ENCODE measurements around the gene GPR61.
A peak's percentile ranks its signal among the peaks of the same experiment; 100 is the strongest.

Gene GPR61

GRCh38 chr1:109539676-109540075, at the start of gene GPR61:
Gene GPR61 (plus strand): TSS chr1:109539872. CDS start chr1:109543023, 3,151 bp downstream.
- no peak for DNase-seq

DNA sequence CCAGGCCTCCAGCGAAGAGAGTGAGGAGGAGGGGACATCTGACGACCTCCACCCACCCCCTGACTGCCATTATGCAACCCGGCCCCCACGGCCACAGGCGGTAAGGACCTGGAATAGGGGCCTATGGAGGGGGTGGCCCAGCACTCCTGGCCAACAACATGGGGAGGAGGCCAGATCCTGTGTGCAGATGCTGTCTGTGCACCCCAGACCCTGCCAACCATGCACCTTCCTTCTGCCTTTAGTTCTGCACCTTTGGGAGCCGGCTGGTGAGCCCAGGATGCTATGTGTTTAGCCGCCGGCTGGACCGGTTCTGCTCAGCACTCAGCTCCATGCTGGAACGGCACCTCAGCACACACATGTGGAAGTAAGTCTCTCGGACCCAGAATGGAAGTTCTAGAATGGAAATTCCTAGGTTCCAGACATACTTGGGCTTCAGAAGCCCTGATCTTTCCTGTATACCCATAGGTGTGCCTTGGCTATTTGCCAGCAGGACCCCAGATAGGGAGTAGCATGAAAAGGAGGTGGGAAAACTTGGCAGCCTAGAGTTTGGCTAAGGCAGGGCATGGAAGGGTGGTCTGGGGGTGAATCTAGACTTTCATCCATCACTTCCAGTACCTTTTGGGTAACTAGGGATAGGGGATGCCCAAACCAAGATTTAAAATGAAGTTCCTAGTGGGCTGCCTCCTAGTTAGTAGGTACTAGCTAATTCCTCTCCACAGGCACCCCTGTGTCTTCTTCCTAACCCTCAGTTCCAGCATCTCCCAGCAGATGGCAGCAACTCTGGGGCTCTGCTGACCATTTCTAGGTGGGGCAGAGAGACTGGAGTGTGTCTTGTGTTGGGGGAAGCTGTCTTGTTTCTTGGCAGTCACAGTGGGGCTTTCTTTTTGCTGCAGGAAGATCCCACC, 49.4 kb upstream of the GPR61 start:
- peak; percentile 41 for DNase-seq

DNA sequence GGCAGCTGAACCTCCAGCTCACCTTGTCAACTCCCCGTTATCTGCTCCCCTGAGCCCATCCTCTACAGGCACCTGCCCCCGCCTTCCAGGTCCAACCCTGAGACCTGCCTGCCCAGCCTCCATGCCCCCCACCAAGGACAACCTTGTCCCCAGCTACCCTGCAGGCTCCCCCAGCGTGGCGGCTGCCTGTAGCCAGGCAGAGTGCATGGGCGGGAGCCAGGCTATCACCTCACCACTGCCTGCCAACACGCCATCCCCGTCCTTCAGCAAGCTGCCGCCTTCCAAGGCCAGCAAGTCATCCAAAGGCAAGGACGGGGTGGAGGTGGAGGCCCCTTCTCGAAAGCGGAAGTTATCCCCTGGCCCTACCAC, 48.8 kb upstream of the GPR61 start:
- no peak for DNase-seq

GRCh38 chr1:109491372-109491771, 48.3 kb upstream of the GPR61 start:
- no peak for DNase-seq

- no peak for DNase-seq
Observed at GRCh38 chr1:109492779-109493178, 46.9 kb upstream of the GPR61 start.

DNA sequence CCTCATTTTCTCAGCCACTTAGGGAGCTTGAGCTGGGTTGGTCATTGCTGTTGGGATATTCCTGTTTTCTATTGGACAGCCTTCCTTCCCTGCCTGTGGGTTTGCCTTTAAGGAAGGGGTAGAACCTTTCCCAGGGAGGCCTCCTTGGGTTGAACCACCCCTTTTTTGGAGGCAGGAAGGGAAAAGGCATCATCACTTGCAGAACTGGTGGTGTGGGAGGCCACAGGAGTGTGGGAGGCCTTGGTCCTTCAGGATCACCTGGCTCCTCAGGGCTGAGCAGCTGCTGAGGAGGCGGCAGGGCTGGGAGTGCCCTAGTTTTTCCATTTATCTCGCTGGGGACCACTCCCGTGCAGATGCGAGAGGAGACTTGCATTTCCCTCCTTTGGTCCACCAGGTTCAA, 46.4 kb upstream of the GPR61 start:
- DNase-seq, result no peak

DNA sequence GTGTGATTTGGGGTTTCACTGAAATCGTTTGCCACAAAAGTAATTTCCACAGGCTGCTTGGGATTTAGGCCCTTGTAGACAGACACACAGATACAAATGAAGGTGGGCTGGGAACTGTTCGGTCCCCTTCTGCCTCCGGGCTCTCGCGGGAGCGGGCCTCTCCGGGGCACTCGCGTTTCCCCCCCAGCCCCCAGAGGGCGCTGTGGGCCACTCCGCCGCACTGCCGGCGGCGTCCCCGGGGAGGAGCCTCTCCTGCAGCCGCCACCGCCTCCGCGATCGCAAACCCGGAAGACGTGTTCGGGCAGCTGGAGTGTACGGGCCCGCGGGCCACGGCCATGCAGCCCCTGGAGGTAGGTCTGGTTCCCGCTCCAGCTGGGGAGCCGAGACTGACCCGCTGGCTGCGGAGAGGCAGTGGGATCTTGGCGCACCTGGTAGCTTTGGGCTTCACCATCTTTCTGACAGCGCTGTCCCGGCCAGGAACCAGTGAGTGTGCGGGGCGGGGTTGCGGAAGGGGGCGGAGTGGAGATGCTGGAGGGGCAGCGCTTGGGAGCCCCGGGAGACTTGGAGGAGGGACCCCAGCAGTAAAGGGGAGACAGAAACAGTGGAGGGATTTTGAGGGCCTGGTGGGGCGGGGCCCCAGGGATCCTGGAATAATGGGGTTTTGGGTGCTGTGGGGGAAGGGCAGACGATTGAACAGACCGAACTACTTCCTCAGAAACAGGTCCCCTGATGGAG, 45.7 kb upstream of the GPR61 start, which contains the start of gene CYB561D1:
TSS of gene CYB561D1 (plus strand) at position 290 of the 735 bp plus-strand sequence. CDS start at position 336, 46 bp downstream.
- DNase-seq, result peak; percentile 86

DNA sequence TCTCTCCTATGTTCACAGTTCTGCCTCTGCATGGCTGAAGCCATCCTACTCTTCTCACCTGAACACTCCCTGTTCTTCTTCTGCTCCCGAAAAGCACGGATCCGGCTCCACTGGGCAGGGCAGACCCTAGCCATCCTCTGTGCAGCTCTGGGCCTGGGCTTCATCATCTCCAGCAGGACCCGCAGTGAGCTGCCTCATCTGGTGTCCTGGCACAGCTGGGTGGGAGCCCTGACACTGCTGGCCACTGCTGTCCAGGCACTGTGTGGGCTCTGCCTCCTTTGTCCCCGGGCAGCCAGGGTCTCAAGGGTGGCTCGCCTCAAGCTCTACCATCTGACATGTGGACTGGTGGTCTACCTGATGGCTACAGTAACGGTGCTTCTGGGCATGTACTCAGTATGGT, 43.9 kb upstream of the GPR61 start:
- no peak for DNase-seq

DNA sequence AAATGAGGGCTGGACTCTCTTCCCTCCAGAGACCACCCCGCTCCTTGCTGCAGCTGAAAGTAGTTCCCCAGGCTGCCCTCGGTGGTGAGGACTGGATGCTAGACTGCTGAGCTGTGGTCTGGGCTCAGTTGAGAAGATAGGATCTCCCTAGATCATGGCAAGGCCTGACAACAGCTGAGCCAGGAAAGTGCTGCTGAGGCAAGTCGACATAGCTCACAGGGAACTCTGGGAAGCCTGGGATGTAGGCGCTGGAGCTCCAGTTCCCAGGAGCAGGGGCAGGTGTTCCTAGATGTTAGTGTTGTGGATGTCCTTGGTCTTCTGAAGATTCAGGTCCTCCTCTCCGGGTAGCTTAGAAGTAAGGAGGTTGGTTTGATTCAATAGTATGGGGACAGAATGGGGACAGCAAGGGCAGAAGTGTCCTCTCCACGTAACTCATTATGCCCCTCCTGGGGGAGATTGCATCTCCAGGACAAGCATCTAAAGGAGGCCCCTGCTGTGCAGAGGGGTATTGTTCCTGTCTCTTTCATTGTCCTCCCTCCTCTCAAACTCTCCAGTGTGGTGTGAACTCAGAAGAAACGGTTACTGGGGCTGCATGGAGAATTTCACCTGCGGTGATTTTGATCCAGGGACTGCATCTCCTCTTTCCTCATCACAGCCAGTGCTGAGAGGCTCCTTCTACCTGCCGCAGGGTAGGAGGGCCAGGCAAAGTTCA, 42.1 kb upstream of the GPR61 start:
- DNase-seq, result no peak

- no peak for DNase-seq
Observed at GRCh38 chr1:109498161-109498801, 41.4 kb upstream of the GPR61 start.

- DNase-seq, result no peak
Observed at GRCh38 chr1:109499081-109499480, 40.6 kb upstream of the GPR61 start.

- peak; percentile 46 for DNase-seq
Observed at GRCh38 chr1:109499661-109500536, 39.8 kb upstream of the GPR61 start.

- DNase-seq, result no peak
Observed at GRCh38 chr1:109500941-109501381, 38.7 kb upstream of the GPR61 start.

DNA sequence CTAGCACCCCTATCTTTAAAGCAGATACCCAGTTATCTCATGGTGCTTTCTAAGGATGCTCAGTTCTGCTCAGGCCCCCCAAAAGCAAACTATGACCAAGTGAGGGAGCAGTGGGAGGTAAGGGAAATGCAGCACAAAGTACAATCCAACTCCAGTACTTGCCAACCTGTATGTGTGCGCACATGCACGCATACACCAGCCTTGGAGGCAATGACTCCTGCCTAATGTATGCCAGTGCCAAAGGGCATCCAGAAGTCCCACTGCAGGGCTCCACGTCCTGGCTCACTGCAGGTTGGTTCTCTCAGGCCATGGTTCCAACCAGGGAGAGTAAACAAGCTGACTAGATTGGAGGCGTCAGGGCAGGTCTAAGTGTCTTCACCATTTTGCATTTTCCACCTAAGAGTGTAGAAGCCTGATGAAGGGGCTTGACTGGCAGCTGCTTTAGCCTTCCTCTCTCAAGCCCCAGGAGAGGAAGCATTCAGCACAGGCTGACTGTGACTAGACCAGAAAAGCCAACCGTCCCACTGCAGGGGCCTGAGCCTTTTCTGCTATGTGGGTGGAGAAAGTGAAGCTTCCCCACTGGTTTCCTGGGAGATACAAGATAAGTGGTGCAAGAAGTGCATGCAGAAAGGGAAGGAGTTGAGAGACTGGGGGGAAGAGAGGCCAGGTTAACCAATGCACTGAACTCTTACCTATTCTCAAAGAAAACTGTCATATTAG, 37.9 kb upstream of the GPR61 start:
- DNase-seq, result no peak

DNA sequence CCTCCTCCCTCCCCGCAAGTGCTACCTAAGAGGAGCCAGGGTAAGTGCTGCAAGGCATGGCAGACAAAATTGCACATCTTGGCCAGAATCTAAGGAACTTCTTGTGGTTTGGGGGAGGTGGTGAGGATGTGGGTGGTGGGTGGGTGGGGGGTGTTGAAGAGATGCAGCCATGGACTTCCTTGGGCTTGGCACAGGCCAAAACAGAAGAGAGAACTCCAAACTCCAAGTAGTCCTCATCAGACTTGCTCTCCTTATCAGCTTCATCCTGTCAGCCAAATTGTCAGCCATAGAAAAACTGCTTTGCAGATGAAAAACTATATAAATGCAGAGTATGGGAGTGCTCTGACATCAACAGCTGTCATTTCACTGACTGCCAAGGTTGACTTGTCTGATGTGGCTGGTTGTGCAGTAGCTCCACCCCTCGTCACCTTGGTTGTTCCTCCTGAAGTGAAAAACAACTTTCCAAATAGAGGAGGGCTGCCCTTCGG, 37.3 kb upstream of the GPR61 start:
- no peak for DNase-seq

- no peak for DNase-seq
Observed at GRCh38 chr1:109503935-109504334, 35.7 kb upstream of the GPR61 start.

GRCh38 chr1:109504974-109505373, 34.7 kb upstream of the GPR61 start:
- DNase-seq, result no peak

DNA sequence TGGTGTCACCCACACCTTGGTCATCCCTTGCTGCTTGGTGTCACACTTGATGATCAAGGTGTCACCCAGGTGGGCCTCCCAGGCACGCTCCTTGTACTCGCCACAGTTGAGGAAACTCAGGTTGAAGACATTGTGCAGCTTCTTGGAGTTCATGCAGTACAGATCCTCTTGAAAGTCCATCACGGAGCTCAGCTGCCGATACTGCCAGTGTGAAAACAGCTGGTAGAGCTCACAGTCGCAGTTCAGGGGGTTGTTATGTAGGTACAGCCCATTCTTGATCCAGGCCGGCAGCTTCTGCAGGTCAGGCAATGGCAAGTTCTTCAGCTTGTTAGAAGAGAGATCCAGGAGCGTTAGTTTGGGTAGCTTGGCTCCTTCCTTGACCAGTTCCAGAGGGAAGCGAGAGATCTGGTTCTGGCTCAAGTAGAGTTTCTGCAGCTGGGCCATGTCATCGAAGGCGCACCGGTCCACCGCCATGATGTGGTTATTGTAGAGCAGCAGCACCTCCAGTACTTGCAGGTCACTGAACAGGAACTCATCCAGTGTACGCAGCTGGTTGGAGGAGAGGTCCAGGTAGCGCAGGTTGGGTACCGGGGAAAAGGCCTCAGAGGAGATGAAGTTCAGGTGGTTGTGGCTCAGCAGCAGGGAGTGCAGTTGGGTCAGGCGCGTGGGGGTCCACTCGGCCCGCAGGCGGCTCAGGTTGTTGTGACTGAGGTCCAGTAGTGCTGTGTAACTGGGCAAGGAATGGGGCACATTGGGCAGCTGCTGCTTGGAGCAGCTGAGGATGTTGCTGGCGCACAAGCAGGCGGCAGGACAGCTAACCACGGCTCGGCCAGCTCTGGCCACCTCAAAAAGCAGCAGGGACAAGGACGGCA, 31.4 kb upstream of the GPR61 start:
- no peak for DNase-seq

DNA sequence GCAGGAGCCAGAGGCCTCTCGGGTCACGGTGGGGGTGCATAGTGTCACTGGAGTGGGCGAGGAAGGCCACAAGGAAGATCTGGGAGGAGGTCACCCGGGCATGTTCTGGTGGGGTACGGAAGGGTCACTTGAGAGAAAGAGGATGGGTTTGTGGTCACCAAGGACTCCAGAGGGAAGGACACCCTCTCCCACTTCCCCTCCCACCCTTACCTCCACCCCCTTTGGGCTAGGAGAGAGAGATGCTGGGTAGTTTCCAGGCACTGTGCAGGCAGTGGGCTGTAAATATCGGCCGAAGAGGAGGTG, 30.8 kb upstream of the GPR61 start:
- DNase-seq, result no peak

Measured in RPMI8226 (cell line).